GM19468 (cell line): ENCODE measurements around the gene SCLT1.
A peak's percentile ranks its signal among the peaks of the same experiment; 100 is the strongest.
"Not testable (repeated sequence)": the region's sequence is repeated elsewhere in the genome, so short reads cannot be mapped to it uniquely, and the experiment has no call there.

Experiments
- ATAC-seq: cut with Tn5 transposase; IDR thresholded peaks from one replicate; pipeline ENCODE4 v1.9.1; 2021; ENCODE audit warnings: mild to moderate bottlenecking, moderate library complexity, moderate number of reproducible peaks; ENCODE audit not compliant: unreplicated experiment; ENCODE audit errors: extremely low read depth

Gene SCLT1

DNA sequence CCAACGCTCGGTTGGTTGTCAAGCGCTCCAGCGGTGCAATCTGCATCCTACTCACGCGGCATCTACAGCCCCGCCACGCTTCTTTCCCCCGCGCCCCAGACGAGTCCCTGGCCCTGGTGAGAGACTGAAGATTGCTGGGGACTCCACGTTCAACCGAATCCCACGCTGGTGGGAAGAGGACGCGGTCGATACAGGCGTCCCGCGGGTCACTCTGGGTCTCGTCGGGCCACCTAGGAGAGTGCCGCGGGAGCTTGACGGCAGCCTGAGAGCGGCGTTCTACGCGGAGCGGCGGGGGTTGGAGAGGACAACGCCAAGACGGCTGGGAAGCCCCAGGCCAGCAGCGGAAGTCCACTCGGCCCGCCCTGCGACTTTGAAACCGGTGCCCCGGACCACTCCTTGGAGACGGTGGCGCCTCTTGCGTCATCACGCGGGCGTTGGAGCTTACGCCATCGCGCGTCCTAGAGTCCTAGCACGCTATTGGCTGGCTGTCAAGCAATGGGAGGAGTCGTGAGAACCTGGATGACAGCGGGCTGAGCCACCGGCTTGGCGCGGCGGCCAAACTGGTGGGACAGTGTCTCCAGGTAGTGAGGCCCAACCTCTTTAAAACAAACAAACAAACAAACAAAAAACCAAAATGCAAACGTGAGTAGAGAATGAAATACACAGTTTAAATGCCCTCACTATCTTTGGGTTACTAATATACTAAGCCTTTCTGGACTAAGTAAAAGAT, at the start of gene SCLT1:
Gene SCLT1, minus strand, starts transcription at position 349 of the 730 bp plus-strand sequence. CDS start 436 bp downstream, outside the sequence.
- ATAC-seq: peak; percentile 98

DNA sequence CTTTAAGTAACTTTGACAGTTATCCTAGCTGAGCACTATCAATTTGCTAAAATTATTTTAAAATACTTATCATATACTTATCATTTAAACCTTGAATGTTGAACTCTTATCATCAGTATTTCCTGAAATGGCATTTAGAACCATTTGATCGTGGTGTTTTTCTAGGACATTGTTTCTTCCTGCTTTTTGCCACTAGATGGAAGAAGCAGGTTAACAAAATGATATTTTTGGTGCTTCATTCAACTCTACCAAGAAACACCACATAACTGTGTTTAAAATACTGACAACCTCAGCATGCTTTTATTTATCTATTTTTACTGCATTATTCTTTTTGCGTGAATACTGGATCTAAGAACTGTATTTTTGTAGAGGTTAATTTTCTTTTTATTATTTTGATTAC, 47.2 kb upstream of the SCLT1 start:
- ATAC-seq: no peak

DNA sequence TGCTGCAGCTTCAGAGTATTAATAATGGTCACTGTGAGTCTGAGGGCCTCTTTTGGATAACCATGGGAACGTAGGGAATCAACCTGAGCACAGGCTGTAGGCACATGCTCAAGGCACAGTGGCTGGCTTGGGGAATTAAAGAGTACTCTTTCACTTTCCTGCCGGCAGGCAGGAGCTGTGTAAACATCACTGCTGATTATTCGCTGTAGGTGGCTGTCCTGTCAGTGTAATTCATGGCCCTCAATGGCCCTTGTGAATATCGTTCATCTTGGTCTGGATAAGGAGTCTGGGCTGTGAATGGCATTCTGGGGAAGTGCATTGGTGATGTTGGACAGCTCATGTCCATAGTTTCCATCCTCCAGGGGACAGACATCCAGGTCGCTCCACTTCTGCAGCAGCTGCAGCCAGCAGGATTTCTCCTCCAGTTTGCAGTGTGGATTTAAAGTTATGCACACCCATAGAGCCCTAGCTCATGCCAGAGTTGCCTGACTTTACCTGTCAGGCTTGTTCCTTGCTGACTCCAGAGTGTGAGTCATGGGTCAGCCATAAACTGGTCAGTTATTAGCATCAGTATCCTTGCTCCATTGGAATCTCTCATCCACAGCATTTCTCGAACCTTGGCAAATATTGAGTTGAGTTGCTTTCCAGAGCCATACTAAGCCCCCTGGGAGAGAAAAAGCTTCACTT, 45.6 kb upstream of the SCLT1 start:
- ATAC-seq: no peak

DNA sequence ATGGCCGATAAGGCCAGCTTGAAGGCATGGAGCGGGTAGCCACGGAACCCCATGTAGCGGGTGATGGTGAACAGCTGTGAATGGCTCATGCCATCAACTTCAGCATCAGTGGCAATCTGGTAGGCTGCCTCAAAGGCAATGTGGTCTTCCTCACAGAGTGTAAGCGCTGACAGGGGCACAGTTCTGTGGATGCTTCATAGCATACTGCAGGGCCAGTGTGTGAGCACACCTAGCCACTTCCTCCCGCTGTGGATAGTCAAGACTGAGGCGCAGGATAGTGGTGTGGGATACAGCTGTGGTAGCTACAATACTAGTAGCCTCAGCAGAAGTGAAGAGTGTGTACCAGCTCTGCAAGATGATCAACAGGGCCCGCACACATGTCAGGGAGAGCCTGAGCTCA, 43.1 kb upstream of the SCLT1 start:
- ATAC-seq: no peak

DNA sequence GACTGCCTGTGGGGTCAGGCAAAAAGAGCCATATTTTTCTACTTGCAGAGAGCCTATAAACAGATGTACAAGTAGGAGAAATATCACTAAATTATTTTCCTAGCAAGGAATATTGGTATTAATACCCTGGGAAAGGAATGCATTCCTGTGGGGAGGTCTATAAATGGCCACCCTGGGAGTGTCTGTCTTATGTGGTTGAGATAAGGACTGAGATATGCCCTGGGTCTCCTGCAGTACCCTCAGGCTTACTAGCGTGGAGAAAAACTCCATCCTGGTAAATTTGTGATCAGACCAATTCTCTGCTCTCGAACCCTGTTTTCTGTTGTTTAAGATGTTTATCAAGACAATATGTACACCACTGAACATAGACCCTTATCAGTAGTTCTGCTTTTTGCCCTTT, 38.0 kb upstream of the SCLT1 start:
- no peak for ATAC-seq

DNA sequence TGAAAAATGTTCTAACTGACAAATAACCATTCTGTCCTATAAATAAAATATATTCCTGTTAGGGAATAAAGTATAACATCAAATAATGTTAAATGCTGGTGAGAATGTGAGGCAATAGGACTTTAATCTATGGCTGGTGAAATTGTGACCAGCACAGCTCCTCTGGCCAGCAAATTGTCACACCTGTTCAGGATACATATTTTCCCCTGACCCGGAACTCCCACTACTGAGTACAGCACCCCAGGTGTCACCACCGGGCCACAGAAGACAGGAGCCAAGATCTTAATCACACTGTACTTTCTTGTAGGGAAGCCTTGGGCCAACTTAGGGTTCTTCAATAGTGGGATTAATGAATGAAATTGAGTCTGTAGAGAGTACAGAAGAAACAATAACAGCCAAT, 35.8 kb upstream of the SCLT1 start:
- ATAC-seq: no peak

DNA sequence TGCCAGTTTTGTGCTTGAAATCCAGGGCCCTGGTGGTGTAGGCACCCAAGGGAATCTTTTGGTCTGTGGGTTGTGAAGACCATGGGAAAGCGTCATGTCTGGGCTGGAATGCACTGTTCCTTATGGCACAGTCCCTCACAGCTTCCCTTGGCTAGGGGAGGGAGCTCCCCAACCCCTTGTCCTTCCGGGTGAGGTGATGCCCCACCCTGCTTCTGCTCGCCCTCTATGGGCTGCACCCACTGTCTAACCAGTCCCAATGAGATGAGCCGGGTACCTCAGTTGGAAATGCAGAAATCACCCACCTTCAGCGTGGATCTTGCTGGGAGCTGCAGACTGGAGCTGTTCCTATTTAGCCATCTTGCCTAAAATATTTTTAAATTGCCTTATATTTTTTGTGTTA, 33.3 kb upstream of the SCLT1 start:
- not testable (repeated sequence) for ATAC-seq

DNA sequence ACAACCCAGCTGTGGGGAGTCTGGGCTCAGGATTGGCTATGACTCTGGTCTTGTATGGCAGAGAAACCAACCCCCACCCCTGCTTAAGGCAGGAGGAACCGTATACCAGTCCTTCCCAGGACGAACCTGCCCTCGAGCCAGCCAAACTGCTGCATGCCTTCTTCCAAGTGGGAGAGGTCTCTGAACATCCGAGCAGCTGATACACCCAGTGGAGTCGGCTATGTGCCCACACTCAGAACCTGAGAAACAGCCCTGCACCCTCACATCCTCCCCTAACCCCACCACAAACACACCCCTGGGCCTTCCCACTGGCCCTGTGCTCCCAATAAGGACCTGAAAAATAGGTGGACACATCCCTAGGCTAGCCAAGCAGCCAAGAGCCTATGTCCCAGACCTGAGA, 24.4 kb upstream of the SCLT1 start:
- ATAC-seq: no peak

DNA sequence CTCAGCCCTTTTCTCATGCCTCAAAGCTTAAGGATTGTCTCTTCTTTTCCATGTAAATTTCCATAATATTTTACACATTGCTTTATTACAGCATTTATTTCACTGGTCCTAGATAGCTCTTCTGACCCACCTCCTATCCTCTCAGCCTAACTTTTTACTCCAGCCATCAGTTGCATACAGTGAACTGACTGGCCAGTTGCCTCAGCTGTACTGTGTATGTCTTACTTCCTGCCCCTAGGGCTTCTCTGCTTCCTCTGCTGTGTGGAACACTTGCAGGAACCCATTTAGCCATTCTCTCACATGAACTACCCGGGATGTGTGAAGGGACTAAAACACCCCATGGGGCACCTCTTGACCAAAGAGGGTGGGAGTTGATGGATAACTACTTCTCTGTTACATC, 20.6 kb upstream of the SCLT1 start:
- no peak for ATAC-seq

DNA sequence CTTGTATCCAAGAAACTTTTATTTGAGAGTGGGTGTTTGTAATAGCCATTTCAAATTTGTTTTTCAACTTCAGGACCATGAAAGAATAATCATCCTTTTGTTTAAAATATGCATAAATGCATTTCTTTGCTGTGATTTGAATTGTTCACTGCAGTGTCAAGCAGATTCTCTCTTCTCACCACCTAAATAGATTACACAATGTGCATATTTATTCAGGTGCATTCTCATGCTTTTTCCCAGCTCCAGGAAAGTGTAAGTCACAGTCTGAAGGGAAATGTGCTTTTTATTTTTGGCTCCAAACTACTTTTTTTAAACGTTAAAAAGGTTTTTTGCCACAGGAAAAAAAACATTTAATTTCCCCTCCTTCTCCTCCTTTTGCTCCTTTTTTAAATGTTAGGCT, 20.1 kb upstream of the SCLT1 start:
- ATAC-seq: no peak

DNA sequence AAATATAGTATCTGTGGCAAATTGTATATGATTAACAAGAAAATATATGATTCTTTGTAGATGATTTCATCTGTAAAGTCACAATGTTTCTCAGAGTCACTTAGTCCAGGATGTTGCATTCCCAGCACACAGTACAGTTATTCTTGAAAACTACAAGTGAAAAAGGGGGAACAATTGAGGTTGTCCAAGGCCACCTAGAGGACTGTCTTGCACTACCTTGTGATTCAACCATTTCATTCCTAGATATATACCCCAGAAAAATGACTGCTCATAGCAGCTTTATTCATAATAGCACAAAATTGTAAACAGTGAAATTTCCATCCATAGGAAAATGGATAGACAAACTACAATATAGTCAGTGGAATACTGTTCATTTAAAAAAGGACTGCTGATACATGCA, 18.6 kb upstream of the SCLT1 start:
- ATAC-seq: no peak

DNA sequence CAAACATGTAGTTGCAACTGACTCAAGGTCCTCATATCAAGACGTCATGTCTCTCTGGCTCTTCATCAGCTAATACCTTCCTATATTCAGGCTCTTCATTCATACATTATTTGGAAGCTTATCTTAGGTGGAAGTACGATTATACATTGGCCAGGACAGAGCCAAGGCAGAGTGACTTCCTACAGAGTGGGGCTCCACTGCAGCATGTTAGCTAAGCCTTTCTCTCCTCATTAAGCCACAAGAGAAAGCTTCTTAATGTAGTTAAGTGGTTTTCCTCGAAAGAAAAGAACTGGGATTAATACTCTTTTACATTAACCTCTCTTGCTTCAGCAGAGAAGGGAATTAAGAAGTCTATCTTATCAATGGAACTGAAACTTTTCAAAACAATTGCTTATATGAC, 17.6 kb upstream of the SCLT1 start:
- no peak for ATAC-seq

DNA sequence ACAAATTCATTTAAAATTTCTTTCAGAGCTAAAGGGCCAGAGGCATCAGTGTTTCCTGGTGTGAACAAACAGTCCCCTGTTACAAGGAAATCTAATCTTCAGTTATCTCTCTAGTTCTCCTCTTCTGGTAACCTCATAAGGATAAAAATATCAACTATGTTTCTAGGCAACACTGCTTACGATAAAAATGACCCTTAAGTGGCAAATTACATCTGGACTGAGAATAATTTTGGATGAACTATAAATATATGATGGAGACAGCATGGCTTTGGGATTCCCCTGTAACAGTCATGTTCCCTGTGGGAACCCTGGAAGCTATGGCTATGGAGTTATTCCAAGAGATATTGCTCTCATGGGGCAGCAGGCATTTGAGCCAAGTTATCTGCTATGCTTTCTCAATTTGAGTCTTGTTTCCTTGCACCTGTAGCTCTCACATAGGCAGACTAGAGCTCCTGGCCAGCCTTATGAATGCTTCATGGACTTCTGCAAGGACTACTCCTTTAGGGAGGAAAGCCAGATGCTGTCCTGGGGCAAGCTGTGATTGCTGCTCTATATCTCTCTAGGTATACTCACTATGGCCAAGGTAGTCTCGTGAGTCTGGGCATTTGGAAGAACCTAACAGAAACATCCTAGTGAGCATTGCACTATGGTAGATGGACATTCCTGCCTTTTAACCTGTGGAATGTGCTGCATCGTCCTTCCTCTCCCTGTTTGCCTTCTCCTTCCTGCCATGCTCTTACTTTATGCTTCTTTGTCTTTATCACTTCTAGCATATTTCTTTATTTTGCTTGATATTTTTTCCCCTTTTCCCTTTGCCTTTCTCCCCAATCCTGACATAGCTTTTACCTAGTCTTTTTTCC, 16.9 kb upstream of the SCLT1 start:
- no peak for ATAC-seq

DNA sequence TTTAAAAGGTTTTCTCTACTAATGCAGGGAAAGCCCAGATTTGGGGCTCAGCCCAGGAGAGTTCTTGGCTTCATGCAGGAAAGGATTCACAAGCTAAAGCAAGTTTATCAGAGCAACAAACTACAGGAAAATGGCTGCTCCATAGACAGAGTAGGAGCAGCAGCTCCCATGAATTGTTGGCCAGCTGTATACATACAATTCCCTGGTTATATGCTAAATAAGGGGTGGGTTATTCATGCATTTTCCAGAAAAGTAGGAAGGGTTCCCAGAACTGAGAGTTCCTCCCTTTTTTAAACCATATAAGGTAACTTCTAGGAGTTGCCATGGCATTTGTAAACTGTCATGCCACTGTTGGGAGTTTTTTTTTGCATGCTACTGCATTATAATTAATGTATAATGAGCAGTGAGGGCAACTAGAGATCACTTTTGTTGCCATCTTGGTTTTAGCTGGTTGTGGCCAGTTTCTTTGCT, 5.2 kb upstream of the SCLT1 start:
- ATAC-seq: no peak

DNA sequence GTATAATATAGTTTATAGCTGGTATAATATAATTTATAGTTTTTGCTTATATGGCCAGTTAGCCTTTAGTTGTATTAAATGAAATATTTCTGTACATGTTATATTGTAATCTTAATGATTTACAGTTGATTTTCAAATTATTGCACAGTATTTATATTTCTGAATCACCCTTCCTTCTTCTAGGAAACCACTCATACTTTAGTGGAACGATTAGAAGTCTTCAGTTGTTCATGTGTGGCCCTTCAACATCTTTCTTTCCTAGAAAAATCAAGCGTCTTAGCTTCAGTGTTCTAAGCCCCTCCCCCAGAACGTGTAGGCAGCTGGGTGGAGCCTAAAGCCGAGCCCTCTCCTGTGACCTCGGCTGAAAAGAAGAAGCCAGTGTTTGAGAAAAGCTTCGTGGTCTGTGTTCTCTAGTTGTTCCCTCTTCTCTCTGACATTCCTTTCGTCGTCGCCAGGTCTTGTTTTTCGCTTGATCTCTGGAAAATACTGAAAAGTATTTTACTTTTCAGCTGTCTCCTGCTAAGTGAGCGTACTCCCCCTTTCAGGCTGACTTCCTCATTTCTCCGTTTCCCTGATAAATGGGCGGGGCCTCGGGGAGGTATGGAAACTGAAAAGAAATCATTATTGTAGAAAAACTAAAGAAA, 2.6 kb upstream of the SCLT1 start, which contains the start of gene C4orf33:
Gene C4orf33, plus strand, starts transcription at position 342 of the 644 bp plus-strand sequence. CDS start 6,459 bp downstream, outside the sequence.
- peak; percentile 24 for ATAC-seq

DNA sequence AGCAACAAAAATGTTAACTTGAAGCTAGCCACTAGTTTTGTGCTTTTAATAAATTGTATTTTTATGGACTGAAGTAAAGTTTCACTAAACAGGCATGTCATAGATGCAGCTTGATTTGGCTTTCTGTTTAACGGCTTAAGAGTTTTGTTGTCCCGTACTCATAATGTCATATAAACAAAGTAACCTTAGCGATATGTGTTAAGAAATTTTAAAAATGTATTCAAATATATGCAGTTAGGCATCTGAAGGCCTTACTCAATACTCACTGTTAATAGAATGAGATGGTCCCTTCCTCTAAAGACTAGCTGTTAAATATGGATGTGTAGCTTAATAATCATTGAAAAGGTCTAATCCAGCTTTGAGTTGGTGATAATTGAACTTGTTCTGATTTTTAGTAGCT, 1.0 kb upstream of the SCLT1 start:
- no peak for ATAC-seq

DNA sequence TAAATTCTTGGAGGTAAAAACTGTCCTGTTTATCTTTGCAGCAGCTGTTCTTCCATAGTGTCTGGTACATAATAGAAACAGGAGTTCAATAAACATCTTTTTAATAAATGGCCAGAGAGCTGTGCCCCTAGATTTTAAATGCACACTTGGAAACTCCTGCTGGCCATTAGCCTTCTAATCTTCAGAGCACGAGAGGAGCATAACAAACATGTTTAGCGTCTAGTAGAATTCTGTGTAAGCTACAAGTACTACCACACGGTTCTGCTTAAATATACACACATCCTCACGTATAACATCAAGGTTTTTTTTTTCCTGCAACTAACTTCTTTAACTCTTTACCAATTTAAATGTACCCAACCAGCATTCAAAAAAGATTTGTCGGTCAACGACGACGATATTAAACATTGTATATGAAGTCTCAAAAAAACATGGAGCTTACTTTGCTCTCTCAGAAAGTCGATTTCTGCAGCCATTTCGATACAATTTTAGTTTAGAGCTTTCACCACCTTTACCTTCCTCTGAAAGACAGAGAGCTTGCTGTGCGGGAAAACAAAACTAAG, 628 bp downstream of the SCLT1 start:
- ATAC-seq: no peak

DNA sequence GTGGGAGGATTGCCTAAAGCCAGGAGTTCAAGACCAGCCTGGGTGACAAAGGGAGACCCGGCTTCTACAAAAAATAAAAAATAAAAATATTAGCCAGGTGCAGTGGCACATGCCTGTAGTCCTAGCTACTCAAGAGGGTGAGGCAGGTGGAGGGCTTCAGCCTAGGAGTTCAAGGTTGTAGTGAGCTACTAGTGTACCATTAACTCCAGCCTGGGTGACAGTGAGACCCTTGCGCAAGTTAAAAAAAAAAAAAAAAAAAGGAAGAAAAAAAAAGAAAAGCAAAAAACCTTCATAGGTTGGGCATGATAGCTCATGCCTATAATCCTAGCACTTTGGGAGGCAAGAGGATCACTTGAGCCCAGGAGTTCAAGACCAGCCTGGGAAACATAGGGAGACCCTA, 5.8 kb downstream of the SCLT1 start:
- no peak for ATAC-seq

DNA sequence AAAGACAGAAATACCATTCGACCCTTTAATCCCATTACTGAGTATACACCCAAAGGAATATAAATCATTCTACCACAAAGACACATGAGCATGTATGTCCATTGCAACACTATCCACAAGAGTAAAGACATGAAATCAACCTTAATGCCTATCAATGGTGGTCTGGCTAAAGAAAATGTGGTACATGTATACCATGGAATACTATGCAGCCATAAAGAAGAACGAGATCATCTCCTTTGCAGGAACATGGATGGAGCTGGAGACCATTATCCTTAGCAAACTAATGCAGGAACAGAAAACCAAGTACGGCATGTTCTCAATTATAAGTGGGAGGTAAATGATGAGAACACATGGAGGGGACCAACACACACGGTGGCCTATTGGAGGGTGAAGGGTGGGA, 7.9 kb downstream of the SCLT1 start:
- no peak for ATAC-seq

DNA sequence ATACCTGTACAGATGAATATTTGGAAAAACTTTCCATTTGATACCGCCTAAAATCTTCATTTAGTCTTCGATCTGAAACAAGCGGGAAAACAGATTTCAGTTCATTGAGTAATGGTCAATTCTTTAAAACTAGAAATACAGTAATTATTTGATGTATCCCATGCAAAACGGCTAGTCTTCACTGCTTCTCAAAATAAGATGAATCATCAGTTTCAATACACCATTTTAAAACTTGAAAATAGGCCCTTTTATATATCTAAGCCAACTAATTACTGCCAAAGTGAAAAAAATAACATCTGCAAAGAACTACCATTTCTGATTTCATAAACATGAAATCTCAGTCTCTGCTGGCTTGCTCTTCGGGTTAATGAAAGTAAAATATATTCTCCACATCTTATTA, 11.0 kb downstream of the SCLT1 start:
- no peak for ATAC-seq
